Measurements from ENCODE around the gene SERPINA5. TPM values are rescaled to one million over a fixed set of nuclear protein-coding genes. Genes with fewer than 3 reads are reported as not detected.
A peak's percentile ranks its signal among the peaks of the same experiment; 100 is the strongest.
"Not testable (repeated sequence)": the region's sequence is repeated elsewhere in the genome, so short reads cannot be mapped to it uniquely, and the experiment has no call there.

SERPINA5 gene
- total RNA-seq, 1 donor from 2014 or later: 2.7 TPM

DNA sequence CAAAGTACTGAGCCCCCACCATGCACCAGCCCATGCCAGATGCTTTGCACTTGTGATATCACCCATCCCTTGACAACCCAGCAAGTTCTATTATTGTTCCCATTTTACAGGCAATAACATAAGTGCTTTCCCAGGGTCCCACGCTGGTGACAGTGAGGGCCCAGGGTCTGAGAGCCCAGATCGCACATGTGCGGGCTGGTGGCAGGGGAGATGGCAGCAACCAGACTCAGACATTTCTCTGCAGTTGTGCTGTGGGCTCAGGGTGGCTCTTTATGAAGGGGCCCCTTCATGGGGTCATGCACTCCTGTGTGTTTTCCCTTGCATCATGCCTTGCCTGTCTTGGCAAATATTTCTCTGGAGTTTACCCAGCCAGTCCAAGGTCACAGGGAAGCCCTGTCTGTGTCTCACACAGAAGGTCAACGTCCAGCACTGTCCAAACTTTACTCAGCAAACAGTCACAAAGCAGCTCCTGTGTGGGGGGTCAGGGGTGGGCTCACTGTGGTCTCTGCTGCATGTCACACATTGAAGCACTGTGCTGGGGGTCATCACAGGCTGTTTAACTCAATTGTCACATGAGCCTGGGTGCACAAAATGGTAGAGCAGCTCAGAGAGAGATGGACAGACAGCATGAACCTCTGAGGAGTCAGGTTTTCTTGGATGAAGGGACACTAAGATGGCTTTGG, 12.7 kb downstream of the SERPINA5 start:
- ATAC-seq (ENCODE audit: poor library complexity) (no peak), DNase-seq (no peak)
- intact Hi-C loops (cut with DNase I): no loop called here

DNA sequence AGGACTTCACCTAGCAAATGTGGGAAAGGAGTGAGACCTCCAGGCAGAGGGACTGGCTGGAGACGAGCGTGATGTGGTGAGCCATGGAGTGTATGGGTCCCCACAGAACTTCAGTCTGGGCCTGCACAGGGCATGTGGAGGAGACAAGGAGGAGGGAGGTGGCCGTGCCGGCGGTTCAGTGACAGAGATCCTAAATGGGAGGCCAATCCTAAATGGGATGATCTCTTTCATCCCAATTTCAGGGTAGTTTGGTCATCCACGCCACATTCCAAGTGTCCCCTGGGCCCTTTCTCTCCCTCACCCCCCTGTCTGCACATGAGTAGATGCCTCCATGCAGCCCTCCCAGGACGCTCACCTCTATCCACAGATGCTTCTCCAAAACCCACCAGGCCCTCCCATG, 13.2 kb downstream of the SERPINA5 start:
- ATAC-seq (ENCODE audit: poor library complexity): no peak
- no peak for DNase-seq

DNA sequence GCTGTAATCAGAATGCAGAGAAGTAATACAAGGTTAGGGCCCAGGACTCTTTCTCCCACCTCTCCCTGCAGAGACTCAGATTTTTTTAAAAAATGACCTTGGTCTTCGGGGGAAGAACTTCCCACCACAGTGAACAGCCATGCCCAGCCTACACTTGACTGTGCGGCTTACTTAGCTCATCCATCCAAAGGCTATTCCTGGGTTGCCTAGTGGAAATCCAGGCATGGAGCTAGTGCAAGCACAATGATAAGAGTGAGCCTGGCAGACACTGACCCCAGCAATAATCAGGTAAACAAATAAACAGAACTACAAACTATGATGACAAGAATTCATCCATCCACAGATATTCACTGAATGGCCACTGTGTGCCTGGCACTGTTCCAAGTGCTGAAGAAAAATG, 14.7 kb downstream of the SERPINA5 start:
- ATAC-seq (ENCODE audit: poor library complexity): peak; percentile 46
- no peak for DNase-seq
- intact Hi-C loops (cut with DNase I): no loop called here

More for the DNA sequence above, 13.2 kb downstream of the SERPINA5 start:
- intact Hi-C loops (cut with DNase I): no loop called here

DNA sequence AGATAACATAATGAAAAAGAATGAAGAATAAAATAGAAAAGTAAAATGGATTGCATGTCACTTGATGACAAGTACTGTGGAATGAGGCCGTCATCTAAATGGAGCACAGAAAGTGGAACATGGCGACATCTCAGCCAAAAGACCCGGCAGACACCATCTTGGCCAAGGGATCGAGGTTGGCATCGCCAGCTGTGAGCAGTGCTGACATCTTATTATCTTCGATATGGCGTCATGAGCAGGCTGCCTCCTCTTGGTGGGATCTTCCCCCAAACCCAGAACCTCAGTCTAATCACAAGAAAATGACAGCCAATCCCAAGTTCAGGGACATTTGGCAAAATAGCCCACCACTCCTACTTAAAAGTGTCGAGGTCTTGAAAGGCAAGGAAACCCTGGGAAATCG, 15.1 kb downstream of the SERPINA5 start:
- ATAC-seq (ENCODE audit: poor library complexity) (no peak), DNase-seq (no peak)

DNA sequence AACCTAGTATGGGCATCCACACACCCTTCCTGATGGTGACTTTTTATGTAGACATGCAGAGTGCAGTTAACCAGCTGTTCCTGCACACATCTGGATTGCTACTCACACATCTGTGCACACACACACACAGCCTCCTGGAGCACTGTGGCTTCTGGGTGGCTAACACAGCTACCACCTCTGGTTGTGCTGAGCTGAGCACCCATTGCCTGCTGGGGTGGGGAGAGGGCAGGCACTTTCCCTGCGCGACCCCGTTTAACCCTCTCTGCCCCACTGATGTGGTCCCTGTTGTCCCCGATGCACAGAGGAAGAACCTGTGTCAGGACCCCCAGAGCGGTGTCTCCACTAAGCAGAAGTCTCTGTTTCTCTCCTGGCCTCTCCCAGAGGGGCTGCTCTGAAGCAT, 16.6 kb downstream of the SERPINA5 start:
- ATAC-seq (ENCODE audit: poor library complexity) (no peak), DNase-seq (no peak)
- intact Hi-C loops (cut with DNase I): no loop called here

More for the DNA sequence above, 15.1 kb downstream of the SERPINA5 start:
- intact Hi-C loops (cut with DNase I): no loop called here

DNA sequence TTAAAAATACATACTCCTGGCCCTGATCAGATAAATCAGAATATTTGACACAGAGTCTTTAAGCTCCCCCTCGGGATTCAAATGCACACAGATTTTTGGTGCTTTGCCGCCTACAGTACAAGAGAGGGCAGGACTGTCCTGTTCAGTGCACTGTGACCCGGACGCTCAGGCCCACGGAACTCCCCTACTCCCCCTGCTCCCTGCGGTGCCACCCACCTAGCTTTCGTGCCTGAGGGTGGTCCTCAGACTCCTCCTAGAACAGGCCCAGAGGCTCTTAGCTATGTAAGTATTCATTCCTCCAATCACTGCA, 17.2 kb downstream of the SERPINA5 start:
- no peak for ATAC-seq (ENCODE audit: poor library complexity)
- intact Hi-C loops (cut with DNase I): no loop called here
- no peak for DNase-seq

DNA sequence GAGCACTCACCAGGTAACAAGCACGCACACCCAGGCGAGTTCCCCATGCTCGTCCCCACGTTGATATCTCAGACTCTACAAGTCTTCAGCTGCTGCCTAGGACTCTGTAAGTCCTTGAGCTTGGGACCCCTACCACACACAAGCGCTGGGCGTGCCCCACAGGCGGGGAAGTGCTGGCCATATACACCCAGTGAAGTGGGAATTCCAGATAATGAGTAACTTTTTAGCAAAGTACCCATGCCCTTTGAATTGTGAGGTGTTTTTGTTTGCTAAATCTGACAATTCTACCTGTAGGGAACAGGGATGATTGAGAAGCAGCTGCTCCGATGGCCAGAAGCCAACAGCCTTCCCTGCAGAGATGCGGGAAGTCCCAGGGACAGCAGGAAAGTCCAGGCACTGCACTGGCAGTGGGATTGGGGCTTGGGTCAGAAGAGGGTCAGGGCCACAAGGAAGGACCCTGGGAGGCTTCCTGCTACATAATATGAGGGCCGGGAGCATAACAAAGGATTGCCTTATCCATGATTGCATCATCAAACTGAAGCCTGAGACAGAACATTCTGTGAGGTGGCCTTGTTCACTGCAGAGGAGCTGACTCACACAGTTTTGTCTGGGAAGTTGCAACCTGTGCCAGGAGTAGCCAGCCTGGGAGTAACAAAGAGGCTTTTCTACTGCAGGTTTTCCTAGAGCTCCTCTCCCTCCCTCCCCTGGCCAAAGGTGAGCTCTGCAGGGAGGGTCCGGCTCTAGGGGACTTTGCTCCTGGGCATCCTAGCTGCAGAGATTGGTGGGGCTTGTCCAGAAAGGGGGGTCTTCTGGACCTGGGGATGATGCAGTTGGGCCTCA, 17.8 kb downstream of the SERPINA5 start:
- DNase-seq (peak; percentile 76), ATAC-seq (ENCODE audit: poor library complexity) (peak; percentile 67)
- intact Hi-C loops (cut with DNase I): no loop called here

DNA sequence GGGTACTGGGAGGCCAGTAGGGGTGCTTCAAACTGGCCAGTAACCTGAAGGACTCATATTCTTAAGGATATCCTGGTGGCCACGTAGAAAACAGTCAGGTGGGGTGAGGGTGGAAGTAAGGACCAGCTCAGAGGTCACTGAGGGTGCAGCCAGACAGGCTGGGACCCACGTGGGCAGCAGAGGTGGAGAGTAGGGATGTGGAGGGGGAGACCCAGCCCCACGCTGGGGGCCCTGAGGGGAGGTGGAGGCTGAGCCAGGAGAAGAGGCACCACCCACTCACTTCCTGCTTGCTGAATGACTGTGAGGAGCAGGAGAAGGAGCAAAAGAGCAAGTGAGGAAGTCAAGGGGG, 18.4 kb downstream of the SERPINA5 start:
- intact Hi-C loops (cut with DNase I): no loop called here
- no peak for DNase-seq
- no peak for ATAC-seq (ENCODE audit: poor library complexity)

DNA sequence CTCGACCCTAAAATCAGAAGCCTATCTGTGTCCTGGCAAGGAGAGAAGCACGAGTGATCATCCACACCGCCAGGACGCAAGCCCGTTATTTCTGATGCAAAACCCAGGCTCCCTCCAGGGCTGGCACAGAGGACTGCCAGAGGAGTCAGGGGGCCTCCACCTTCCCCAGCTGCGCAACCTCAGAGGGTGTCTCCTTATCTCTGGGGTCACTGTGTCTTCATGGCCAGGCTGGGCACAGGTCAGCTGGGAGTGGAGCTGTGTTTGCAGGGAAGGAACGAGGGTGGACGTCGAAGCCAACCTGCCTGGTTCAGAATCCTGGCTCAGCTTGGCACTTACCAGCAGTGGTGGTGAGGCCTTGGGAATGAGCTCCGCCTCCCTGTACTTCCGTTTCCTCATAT, 18.9 kb downstream of the SERPINA5 start:
- intact Hi-C loops (cut with DNase I): no loop called here
- ATAC-seq (ENCODE audit: poor library complexity) (no peak), DNase-seq (no peak)

DNA sequence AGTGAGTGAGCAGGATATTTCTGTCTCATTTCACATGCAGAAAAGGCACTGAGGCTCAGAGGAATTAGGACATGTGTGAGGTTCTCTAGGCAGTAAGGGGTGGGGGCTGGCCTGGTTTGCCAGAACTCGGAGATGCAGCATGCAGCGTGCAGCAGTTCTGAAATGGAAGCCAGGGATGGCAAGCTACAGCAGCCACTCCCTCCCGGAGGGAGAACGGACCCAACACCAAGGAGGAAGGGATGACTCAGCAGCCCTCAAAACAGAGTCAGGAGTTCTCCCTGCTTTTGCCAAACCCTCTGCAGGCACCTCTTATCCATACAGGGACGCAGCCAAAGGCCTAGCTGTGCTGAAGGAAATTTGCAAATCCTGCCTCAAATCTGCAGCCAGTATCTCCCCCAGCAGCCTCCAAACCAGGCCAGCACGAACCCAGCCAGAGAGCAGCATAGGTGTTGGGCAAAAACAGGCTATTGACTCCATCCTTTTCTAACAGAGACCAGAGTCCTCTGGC, 20.7 kb downstream of the SERPINA5 start:
- intact Hi-C loops (cut with DNase I): no loop called here
- ATAC-seq (ENCODE audit: poor library complexity): peak; percentile 70
- peak; percentile 87 for DNase-seq

DNA sequence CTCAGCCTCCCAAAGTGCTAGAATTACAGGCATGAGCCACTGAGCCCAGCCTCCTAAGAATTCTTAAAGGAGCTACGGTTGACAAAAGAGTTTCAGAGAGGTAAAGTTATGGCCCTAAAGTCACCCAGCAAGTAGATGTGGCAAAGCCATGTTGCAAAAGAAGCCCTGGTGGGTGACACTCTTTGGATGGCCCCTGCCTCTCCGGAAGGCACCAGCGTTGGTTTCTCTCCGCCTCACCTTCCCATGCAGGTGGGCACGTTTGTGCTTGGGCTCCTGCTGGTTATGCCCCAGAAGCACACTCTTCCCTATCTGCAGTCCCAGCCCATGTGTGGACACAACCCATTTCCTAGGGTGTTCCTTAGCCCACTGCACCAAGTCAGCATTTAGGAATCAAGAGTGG, 21.5 kb downstream of the SERPINA5 start:
- DNase-seq (no peak), ATAC-seq (ENCODE audit: poor library complexity) (no peak)
- intact Hi-C loops (cut with DNase I): no loop called here

DNA sequence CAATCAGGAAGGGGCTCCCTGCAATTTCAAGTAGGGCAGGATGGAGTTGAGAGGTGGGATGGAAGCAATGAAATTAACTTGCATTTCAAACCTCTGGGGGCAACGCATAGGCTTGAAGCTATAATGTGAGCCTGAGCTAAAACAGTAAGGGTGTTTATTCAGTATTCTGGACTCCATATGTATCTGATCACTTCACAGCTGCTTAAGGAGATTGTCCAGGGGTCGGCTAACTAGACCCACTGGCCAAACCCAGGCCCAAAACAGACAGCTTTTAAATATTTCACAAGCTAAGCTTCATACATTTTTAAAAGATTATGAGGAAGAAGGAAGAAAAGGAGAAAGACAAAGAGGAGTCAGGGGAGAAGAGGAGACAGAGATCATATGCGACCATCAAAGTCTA, 24.1 kb downstream of the SERPINA5 start:
- intact Hi-C loops (cut with DNase I): no loop called here
- ATAC-seq (ENCODE audit: poor library complexity) (no peak), DNase-seq (no peak)

DNA sequence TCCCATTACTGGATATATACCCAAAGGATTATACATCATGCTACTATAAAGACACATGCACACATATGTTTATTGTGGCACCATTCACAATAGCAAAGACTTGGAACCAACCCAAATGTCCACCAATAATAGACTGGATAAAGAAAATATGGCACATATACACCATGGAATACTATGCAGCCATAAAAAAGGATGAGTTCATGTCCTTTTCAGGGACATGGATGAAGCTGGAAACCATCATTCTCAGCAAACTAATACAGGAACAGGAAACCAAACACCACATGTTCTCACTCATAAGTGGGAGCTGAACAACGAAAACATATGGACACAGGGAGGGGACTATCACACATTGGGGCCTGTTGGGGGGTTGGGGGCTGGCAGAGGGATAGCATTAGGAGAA, 27.7 kb downstream of the SERPINA5 start:
- DNase-seq; intact Hi-C loops (cut with DNase I); ATAC-seq (ENCODE audit: poor library complexity): not testable (repeated sequence)

DNA sequence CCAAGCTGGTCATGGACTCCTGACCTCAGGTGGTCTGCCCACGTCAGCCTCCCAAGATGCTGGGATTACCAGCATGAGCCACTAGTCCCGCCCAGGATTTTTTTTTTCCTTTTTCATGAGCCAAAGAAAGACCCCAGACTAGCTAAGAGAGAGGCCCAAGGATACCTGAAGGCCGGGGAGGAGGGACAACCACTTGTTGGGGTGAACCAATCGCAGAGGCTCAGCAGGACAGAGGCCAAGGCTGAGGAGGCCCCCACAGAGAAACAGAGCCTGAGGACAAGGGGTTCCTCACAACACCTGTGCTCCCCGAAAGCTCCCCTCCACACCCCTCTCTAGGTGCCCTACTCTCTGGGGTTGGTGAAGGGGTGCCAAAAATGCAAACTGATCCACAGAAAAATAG, 30.0 kb downstream of the SERPINA5 start:
- intact Hi-C loops (cut with DNase I): no loop called here
- DNase-seq (no peak), ATAC-seq (ENCODE audit: poor library complexity) (no peak)

DNA sequence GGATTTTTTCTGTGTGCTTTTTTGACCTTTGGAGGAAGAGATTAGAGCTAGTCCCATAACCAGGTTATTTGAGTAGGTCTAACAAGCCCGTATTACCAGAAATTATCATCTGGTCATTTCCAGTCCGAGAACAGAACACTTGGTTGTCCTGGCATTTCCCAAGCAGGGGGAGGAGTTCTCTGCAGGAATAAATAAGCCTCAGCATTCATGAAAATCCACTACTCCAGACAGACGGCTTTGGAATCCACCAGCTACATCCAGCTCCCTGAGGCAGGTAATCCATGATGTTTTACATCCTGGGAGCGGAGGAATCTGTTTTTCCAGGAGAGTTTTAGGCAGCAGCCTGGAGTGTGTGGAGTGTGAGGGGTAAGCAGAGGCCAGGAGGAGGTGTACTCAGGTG, 30.9 kb downstream of the SERPINA5 start, which contains the start of gene SERPINA3:
Gene SERPINA3 (plus strand): TSS at position 218 of the 400 bp plus-strand sequence. CDS start 2,051 bp downstream, outside the sequence.
- DNase-seq: no peak
- ATAC-seq (ENCODE audit: poor library complexity): peak; percentile 63
- intact Hi-C loops (cut with DNase I): no loop called here

DNA sequence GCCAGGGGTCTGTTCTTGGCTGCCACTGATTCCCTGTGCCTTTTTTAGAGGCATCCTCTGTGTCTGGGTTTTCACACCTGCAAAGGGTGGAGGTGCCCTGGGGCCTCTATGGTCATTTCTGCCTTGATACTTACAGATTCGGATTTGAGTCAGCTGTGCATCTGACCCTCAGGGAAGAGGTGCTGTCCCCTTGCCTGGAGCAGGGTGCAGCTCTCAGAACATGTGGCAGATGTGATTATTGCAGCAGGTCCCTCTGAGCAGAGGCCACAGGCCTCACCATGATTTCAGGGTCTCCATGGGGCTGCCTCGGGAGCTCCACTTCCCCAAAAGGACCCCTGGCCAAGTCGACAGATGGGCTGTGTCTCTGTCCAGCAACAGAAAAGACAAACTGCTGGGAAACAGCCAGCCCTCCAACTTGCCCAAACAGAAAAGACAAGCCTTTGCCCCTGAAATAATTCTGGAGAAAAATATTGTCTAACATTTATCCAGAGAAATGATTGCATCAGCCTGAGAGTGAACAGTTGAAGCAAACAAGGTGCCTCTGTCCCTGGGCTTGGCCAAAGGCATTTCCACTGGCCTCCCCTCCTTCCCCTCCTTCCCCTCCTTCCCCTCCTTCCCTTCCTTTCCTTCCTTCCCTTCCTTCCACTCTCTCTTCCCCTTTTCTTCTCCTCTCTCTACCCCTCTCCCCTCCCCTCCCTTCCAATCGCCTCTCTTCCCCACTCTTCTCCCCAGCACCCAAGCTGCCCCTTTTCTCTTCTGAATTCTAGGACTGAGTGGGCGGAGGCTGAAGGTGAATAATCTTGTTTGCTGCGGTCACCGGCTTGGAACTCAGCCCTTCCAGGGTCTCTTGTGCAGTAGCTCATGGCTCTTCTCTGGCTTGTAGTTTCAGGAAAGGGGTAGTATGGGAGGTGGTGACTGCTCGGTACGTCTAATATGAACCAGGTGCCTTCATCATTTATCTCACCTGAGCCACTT, 31.6 kb downstream of the SERPINA5 start:
- ATAC-seq (ENCODE audit: poor library complexity): peak; percentile 79
- intact Hi-C loops (cut with DNase I): no loop called here
- DNase-seq: peak; percentile 71

DNA sequence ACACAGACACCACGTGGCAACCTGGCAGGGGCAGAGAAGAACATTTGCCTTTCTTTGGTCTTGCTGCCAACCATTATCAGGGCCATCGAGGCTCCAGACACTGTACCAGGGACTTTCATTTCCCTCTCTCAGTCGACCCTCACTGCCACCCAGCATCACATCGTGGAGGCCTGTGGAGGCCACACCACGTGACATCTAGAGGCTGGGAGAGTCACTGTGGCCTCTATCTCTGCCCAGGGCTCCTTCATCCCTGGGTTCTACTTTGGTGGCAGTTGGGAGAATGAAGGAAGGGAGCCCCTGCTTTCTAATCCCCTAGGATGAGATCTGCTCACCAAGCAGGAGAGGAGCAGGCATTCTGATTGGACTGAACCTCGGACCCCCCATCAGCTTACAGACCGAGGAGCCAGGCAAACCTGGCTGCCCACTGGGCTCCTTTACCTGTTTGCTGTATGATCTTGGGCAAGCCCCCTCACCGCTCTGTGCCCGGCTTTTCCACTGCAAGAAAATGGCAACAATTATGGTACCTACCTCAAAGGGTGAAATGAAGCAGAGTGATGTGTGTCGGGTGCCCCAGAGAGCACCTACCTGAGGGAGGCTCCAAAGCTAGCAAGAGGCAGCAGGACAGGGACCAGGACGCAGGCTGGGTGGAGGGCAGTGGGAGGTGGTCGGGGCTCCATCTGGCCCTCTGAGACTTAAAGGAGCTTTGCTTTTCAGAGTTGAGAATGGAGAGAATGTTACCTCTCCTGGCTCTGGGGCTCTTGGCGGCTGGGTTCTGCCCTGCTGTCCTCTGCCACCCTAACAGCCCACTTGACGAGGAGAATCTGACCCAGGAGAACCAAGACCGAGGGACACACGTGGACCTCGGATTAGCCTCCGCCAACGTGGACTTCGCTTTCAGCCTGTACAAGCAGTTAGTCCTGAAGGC, 32.8 kb downstream of the SERPINA5 start:
- DNase-seq: no peak
- no peak for ATAC-seq (ENCODE audit: poor library complexity)
- intact Hi-C loops (cut with DNase I): no loop called here

DNA sequence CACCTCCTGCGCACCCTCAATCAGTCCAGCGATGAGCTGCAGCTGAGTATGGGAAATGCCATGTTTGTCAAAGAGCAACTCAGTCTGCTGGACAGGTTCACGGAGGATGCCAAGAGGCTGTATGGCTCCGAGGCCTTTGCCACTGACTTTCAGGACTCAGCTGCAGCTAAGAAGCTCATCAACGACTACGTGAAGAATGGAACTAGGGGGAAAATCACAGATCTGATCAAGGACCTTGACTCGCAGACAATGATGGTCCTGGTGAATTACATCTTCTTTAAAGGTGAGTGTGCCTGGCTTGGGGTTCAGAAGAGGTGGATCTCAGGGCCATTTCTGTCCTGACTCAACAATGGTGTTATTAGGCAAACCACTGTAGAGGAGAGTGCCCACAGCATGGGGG, 33.6 kb downstream of the SERPINA5 start:
- intact Hi-C loops (cut with DNase I): no loop called here
- DNase-seq: no peak
- no peak for ATAC-seq (ENCODE audit: poor library complexity)

All from Right ventricle myocardium superior (tissue), 1 donor.